Upper lobe of right lung (tissue), 1 donor: ENCODE measurements around the gene TMCC2. TPM values are rescaled to one million over a fixed set of nuclear protein-coding genes. Genes with fewer than 3 reads are reported as not detected.

ENCODE experiments used
- ATAC-seq: fragments of 200-7000 bp; cut with Tn5 transposase; one replicate; pipeline ENCODE4 v1.9.1; 2020; ENCODE audit warnings: mild to moderate bottlenecking, moderate library complexity
- DNase-seq: peaks from one replicate; pipeline ENCODE4 v3.0.0-alpha.2; 2020
- H3K27ac ChIP-seq: fragments of 200-600 bp; one replicate; pipeline ENCODE4 v1.8.0; 2022
- H3K27me3 ChIP-seq: fragments of 200-600 bp; one replicate; pipeline ENCODE4 v1.8.0; 2022; ENCODE audit warnings: mild to moderate bottlenecking
- H3K36me3 ChIP-seq: fragments of 200-600 bp; one replicate; pipeline ENCODE4 v1.8.0; 2022
- H3K4me1 ChIP-seq: fragments of 200-600 bp; one replicate; pipeline ENCODE4 v1.8.0; 2022
- H3K4me3 ChIP-seq: fragments of 200-600 bp; one replicate; pipeline ENCODE4 v1.8.0; 2022; ENCODE audit warnings: mild to moderate bottlenecking
- H3K9me3 ChIP-seq: fragments of 200-600 bp; one replicate; pipeline ENCODE4 v1.8.0; 2022
- CTCF ChIP-seq: fragments of 200-600 bp; IDR thresholded peaks from one replicate; pipeline ENCODE4 v1.8.0; 2022; ENCODE audit warnings: antibody characterized with exemption
- intact Hi-C: fragments of 100-400 bp; cut with DNase I; formaldehyde crosslinking; loops from one replicate; pipeline ENCODE4 v1.11.0; 2022
- total RNA-seq: library from RNA; stranded (reverse); fragmentation: NEBNext Ultra II Directional; extraction: Animal tissue kit (Norgen Biotek cat#: 25700); gene quantifications from one replicate; pipeline ENCODE4 v1.2.1, GENCODE V29; 2021
- donor health status: DM: no; HTN: yes; CAD: no; lungs with severe emphysema.

TMCC2 gene
- total RNA-seq, 1 donor from 2014 or later: 4.8 TPM

- no peaks in the 10 kb centered on the region for H3K36me3 ChIP-seq
- no peaks in the 10 kb centered on the region for H3K27me3 ChIP-seq
- no peak for DNase-seq
- H3K9me3 ChIP-seq: no peaks in the 10 kb centered on the region
- intact Hi-C loops: no loop called here
- peaks cover 33% of the 10 kb centered on the region for H3K4me1 ChIP-seq
- H3K4me3 ChIP-seq: no peak overlapping the region
- ATAC-seq: no peak
- TF ChIP-seq CTCF: no peak
- no peak overlapping the region for H3K27ac ChIP-seq
These were observed 35.9 kb downstream of the TMCC2 start for GRCh38 chr1:205263580-205264190.

- intact Hi-C loops: no loop called here
- Histone ChIP-seq H3K9me3 (no peaks in the 10 kb centered on the region), H3K27ac (peak overlapping the region; percentile 24), H3K4me1 (peaks cover 27% of the 10 kb centered on the region), H3K27me3 (no peaks in the 10 kb centered on the region), H3K4me3 (no peak overlapping the region), H3K36me3 (no peaks in the 10 kb centered on the region)
- DNase-seq (no peak), ATAC-seq (no peak)
- no peak for TF ChIP-seq CTCF
These were observed 39.0 kb downstream of the TMCC2 start for GRCh38 chr1:205266611-205267305.

- peak overlapping the region; percentile 24 for H3K27ac ChIP-seq
- no peak for ATAC-seq
These were observed 39.7 kb downstream of the TMCC2 start for GRCh38 chr1:205267306-205267902.

GRCh38 chr1:205268846-205269680 is 41.3 kb downstream of the TMCC2 start:
- Histone ChIP-seq H3K27me3 (no peaks in the 10 kb centered on the region), H3K4me1 (peaks cover 26% of the 10 kb centered on the region), H3K27ac (no peak overlapping the region), H3K36me3 (no peaks in the 10 kb centered on the region), H3K9me3 (no peaks in the 10 kb centered on the region), H3K4me3 (no peak overlapping the region)
- no peak for ATAC-seq
- TF ChIP-seq CTCF: no peak
- no peak for DNase-seq
- intact Hi-C loops: no loop called here

More at GRCh38 chr1:205267306-205267902, 39.7 kb downstream of the TMCC2 start:
- intact Hi-C loops: no loop called here
- no peak overlapping the region for H3K4me3 ChIP-seq
- H3K27me3 ChIP-seq: no peaks in the 10 kb centered on the region
- no peaks in the 10 kb centered on the region for H3K9me3 ChIP-seq
- H3K36me3 ChIP-seq: no peaks in the 10 kb centered on the region
- TF ChIP-seq CTCF: no peak
- H3K4me1 ChIP-seq: peaks cover 26% of the 10 kb centered on the region
- DNase-seq: no peak

GRCh38 chr1:205269711-205270110 is 42.0 kb downstream of the TMCC2 start:
- Histone ChIP-seq H3K27me3 (no peaks in the 10 kb centered on the region), H3K36me3 (no peaks in the 10 kb centered on the region), H3K9me3 (no peaks in the 10 kb centered on the region), H3K27ac (no peak overlapping the region), H3K4me1 (peaks cover 26% of the 10 kb centered on the region), H3K4me3 (no peak overlapping the region)
- no peak for DNase-seq
- no peak for TF ChIP-seq CTCF
- intact Hi-C loops: loop anchor here (10.0 kb wide), 1 partner anchor 215 kb away; no protein-coding TSS in a partner anchor
- no peak for ATAC-seq
